Hepatocyte (in vitro differentiated cells): Measurements from ENCODE around the gene TCF7L1.

Experiments
- CTCF ChIP-seq: fragments of 200-600 bp; sonication (generic); IDR thresholded peaks from 2 replicates; pipeline ENCODE4 v1.5.1; 2016; ENCODE audit warnings: antibody characterized with exemption, mild to moderate bottlenecking; ENCODE audit not compliant: poor library complexity
- EZH2 ChIP-seq: fragments of 200-600 bp; sonication (generic); IDR thresholded peaks from 2 replicates; pipeline ENCODE4 v1.6.1; 2016; ENCODE audit warnings: antibody characterized with exemption, mild to moderate bottlenecking, borderline replicate concordance

GRCh38 chr2:85275984-85276540, 142.9 kb downstream of the TCF7L1 start:
- TF ChIP-seq CTCF (no peak), EZH2 (no peak)
